Calu3 (cell line): ENCODE results near the gene KLHDC3. TPM values are rescaled to one million over a fixed set of nuclear protein-coding genes. Genes with fewer than 3 reads are reported as not detected.
A peak's percentile ranks its signal among the peaks of the same experiment; 100 is the strongest.

Source experiments
- BruUV-seq: library from RNA; stranded (reverse); fragments of 400-500 nt; replicated peaks from 2 replicates; lab custom pipeline; 2021; lab: Mats Ljungman, UMichigan
- CTCF ChIA-PET: fragments of 300-600 bp; sonication (Branson Sonifier 250); formaldehyde crosslinking; loops from one replicate; lab custom pipeline; 2022; ENCODE audit warnings: antibody characterized with exemption; lab: Charles Lee
- DNase-seq: peaks from one replicate; pipeline ENCODE4 v3.0.0; 2022
- H3K27ac Mint-ChIP-seq: one replicate; pipeline ENCODE4 v1.8.0; 2022; ENCODE audit warnings: mixed read lengths; ENCODE audit not compliant: unreplicated experiment
- H3K27me3 Mint-ChIP-seq: one replicate; pipeline ENCODE4 v1.8.0; 2022; ENCODE audit warnings: mixed read lengths; ENCODE audit not compliant: unreplicated experiment
- H3K36me3 Mint-ChIP-seq: one replicate; pipeline ENCODE4 v1.8.0; 2022; ENCODE audit warnings: mild to moderate bottlenecking, moderate library complexity, mixed read lengths; ENCODE audit not compliant: insufficient read depth, unreplicated experiment
- H3K4me1 Mint-ChIP-seq: one replicate; pipeline ENCODE4 v1.8.0; 2022; ENCODE audit warnings: mild to moderate bottlenecking, low read depth, mixed read lengths; ENCODE audit not compliant: unreplicated experiment
- H3K4me3 Mint-ChIP-seq: one replicate; pipeline ENCODE4 v1.8.0; 2022; ENCODE audit warnings: mild to moderate bottlenecking, low read depth, moderate library complexity, mixed read lengths; ENCODE audit not compliant: unreplicated experiment
- H3K9me3 Mint-ChIP-seq: one replicate; pipeline ENCODE4 v1.8.0; 2022; ENCODE audit warnings: low read depth, mixed read lengths; ENCODE audit not compliant: unreplicated experiment
- intact Hi-C: fragments of 100-400 bp; cut with micrococcal nuclease; formaldehyde crosslinking; loops from one replicate; pipeline ENCODE4 v1.10.0; 2022; ENCODE audit not compliant: unreplicated experiment
- total RNA-seq: library from RNA; stranded (reverse); gene quantifications from 2 replicates; pipeline ENCODE4 v1.2.3, GENCODE V29; 2022
- TF ChIP-seq, protein P1 (sequence below): fragments of 200-600 bp; IDR thresholded peaks from one replicate; pipeline ENCODE4 v1.8.0; 2022; ENCODE audit warnings: antibody characterized with exemption; ENCODE audit not compliant: unreplicated experiment

Gene KLHDC3
- total RNA-seq, 1 experiment from 2014 or later = 85.9 TPM

- Mint-ChIP-seq H3K4me1 (peaks cover 28% of the 10 kb centered on the region), H3K27me3 (no peaks in the 10 kb centered on the region), H3K27ac (peak overlapping the region; percentile 85), H3K4me3 (peak overlapping the region; percentile 97), H3K9me3 (no peaks in the 10 kb centered on the region), H3K36me3 (peaks cover 39% of the 10 kb centered on the region)
- CTCF ChIA-PET = interaction anchor here (0.6 to 2.8 kb wide), 11 partner anchors 12 to 294 kb away, joined by 3 to 15 read pairs (median 4); partner anchors contain the start of genes CNPY3, CRIP3, CUL7 and KLC4
- no TSS peak for BruUV-seq
- intact Hi-C loops = no loop called here
- TF ChIP-seq, protein P1, sequence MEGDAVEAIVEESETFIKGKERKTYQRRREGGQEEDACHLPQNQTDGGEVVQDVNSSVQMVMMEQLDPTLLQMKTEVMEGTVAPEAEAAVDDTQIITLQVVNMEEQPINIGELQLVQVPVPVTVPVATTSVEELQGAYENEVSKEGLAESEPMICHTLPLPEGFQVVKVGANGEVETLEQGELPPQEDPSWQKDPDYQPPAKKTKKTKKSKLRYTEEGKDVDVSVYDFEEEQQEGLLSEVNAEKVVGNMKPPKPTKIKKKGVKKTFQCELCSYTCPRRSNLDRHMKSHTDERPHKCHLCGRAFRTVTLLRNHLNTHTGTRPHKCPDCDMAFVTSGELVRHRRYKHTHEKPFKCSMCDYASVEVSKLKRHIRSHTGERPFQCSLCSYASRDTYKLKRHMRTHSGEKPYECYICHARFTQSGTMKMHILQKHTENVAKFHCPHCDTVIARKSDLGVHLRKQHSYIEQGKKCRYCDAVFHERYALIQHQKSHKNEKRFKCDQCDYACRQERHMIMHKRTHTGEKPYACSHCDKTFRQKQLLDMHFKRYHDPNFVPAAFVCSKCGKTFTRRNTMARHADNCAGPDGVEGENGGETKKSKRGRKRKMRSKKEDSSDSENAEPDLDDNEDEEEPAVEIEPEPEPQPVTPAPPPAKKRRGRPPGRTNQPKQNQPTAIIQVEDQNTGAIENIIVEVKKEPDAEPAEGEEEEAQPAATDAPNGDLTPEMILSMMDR = no peak
- DNase-seq = no peak
Measured at GRCh38 chr6:43014434-43014909, 423 bp downstream of the KLHDC3 start.

- peak overlapping the region; percentile 10 for H3K4me3 Mint-ChIP-seq
- no TSS peak for BruUV-seq
- H3K9me3 Mint-ChIP-seq = no peaks in the 10 kb centered on the region
- peaks cover 28% of the 10 kb centered on the region for H3K4me1 Mint-ChIP-seq
- no peak overlapping the region for H3K27ac Mint-ChIP-seq
- H3K36me3 Mint-ChIP-seq = peaks cover 49% of the 10 kb centered on the region
- intact Hi-C loops = no loop called here
- DNase-seq = no peak
- CTCF ChIA-PET = interaction anchor here (0.6 kb wide), 2 partner anchors 66 to 271 kb away, joined by 4 read pairs; partner anchors contain the start of gene TBCC
- H3K27me3 Mint-ChIP-seq = no peaks in the 10 kb centered on the region
- TF ChIP-seq, protein P1 = no peak
Measured at GRCh38 chr6:43016176-43016942, 2.3 kb downstream of the KLHDC3 start.

DNA sequence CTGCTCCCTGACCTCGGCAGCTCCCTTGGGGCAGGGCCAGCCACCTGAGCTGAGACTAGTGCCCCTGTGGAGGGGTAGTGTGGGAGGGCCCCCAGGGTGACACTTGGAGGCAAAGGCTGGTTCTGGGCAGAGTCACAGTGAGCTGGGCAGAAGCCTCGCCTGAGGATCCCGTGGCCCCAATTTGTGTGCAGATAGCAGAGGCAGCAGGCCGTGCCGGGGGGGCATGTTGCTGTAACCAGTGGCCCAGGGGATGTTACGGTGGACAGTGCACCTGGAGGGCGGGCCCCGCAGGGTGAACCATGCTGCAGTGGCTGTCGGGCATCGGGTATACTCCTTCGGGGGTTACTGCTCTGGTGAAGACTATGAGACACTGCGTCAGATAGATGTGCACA is 2.9 kb downstream of the KLHDC3 start:
- no TSS peak for BruUV-seq
- no peak for DNase-seq
- TF ChIP-seq, protein P1 = no peak
- CTCF ChIA-PET = interaction anchor here (0.6 kb wide), 1 partner anchor 66 kb away, joined by 4 read pairs; no protein-coding TSS in a partner anchor
- Mint-ChIP-seq H3K4me3 (no peak overlapping the region), H3K36me3 (peaks cover 49% of the 10 kb centered on the region), H3K9me3 (no peaks in the 10 kb centered on the region), H3K27me3 (no peaks in the 10 kb centered on the region), H3K4me1 (peaks cover 25% of the 10 kb centered on the region), H3K27ac (no peak overlapping the region)
- intact Hi-C loops = no loop called here

DNA sequence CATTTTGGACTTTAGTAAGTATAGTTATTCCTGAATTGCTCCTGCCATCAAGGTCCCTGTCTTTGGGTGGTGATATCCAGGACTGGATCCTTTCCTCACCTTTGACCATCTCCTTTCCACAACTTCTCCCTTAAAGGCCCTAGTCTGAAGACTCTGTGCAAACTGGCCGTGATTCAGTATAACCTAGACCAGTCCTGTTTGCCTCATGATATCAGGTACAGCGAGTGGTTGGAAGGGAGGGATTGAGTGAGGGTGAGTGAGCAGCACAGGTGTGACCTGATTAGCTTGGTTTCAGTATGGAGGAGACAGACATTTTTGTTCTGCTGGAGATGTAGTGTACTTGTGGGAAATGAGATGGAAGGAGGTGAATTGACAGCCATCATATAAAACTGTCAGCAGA is 5.1 kb downstream of the KLHDC3 start:
- H3K36me3 Mint-ChIP-seq = peaks cover 55% of the 10 kb centered on the region

More for the DNA sequence above, 5.1 kb downstream of the KLHDC3 start:
- Mint-ChIP-seq H3K27me3 (no peaks in the 10 kb centered on the region), H3K27ac (no peak overlapping the region), H3K9me3 (no peaks in the 10 kb centered on the region), H3K4me1 (peaks cover 9% of the 10 kb centered on the region), H3K4me3 (no peak overlapping the region)
- intact Hi-C loops = no loop called here
- CTCF ChIA-PET = no interaction called here
- DNase-seq = no peak
- TF ChIP-seq, protein P1 = no peak
- no TSS peak for BruUV-seq
